C4-2B (cell line): ENCODE results near the gene UBL4A.

Source experiments
- H3K27ac ChIP-seq: fragments of 450-650 bp; 2 replicates; pipeline ENCODE4 v1.5.1; 2017
- CTCF ChIP-seq: fragments of 450-650 bp; conservative IDR thresholded peaks from 2 replicates; pipeline ENCODE4 v1.5.1; 2017; ENCODE audit warnings: mild to moderate bottlenecking
- ZFX ChIP-seq: fragments of 450-650 bp; IDR thresholded peaks from 2 replicates; pipeline ENCODE4 v1.6.1; 2017

Gene UBL4A

GRCh38 chrX:154526901-154527675, 40.7 kb upstream of the UBL4A start:
- no peak for TF ChIP-seq ZFX
- TF ChIP-seq CTCF, result peak; percentile 63
- peak overlapping the region; percentile 60 for H3K27ac ChIP-seq

GRCh38 chrX:154525606-154526490, 39.4 kb upstream of the UBL4A start:
- TF ChIP-seq CTCF, result no peak
- TF ChIP-seq ZFX, result no peak

GRCh38 chrX:154519389-154519788, 33.0 kb upstream of the UBL4A start:
- H3K27ac ChIP-seq, result no peak overlapping the region
- no peak for TF ChIP-seq CTCF
- TF ChIP-seq ZFX, result no peak

More at GRCh38 chrX:154525606-154526490, 39.4 kb upstream of the UBL4A start:
- H3K27ac ChIP-seq, result peak overlapping the region; percentile 2; the same call in 1 of the 2 replicates

- TF ChIP-seq ZFX (no peak), CTCF (no peak)
Observed at GRCh38 chrX:154517101-154517781, 30.8 kb upstream of the UBL4A start.

GRCh38 chrX:154516656-154517100, 30.3 kb upstream of the UBL4A start:
- TF ChIP-seq ZFX (no peak), CTCF (no peak)
- H3K27ac ChIP-seq, result peak overlapping the region; percentile 89

More at GRCh38 chrX:154517101-154517781, 30.8 kb upstream of the UBL4A start:
- H3K27ac ChIP-seq, result peak overlapping the region; percentile 89

- TF ChIP-seq ZFX (peak; percentile 72), CTCF (no peak)
- H3K27ac ChIP-seq, result peak within 1 kb of the TSS; percentile 89
Observed at GRCh38 chrX:154515966-154516655, 29.7 kb upstream of the UBL4A start, which contains the start of gene FAM3A. Gene FAM3A, minus strand, starts transcription at chrX:154516232. Its CDS starts 460 bp downstream, at chrX:154515772.
